ENCODE data around the gene EIF2S1.
"Not testable (repeated sequence)": the region's sequence is repeated elsewhere in the genome, so short reads cannot be mapped to it uniquely, and the experiment has no call there.

The EIF2S1 gene

DNA sequence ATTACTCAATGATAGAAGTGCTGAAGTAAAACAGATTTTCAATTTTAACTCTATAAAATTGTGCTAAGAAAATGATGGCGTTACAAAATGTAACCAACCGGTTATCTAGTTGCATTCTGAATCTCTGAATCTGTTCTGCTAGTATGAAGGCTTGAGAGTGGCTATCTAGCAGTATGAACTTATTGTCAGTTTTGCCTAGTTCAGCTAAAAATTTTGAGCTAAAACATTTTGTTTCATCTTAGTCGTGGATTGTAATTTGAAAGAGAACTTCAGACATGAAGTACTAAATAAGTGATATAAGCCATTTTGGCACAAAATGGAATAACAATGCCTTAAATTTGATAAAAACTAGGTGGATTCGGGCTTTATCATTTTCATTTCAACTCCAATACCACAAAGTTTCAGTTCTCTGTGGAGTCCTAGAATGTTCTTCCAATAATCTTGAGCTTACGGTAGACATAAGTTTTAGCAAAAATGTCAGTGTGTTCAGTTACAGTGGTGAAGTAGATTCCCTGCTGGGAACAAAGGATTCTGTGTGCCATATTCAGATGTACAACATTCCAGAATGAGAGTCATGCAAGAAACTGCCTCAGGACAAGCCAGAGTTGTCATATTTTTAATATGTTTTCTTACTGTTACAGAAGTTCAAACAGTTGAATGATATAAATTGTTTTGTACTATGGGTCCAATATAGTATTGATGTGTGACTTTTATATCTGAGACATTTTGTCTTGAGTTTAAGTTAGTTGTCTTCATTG, 28.6 kb upstream of the EIF2S1 start:
- H3K4me3 Mint-ChIP-seq = no peak overlapping the region
- peaks cover 8% of the 10 kb centered on the region for H3K9me3 Mint-ChIP-seq
- TF ChIP-seq, protein P1, sequence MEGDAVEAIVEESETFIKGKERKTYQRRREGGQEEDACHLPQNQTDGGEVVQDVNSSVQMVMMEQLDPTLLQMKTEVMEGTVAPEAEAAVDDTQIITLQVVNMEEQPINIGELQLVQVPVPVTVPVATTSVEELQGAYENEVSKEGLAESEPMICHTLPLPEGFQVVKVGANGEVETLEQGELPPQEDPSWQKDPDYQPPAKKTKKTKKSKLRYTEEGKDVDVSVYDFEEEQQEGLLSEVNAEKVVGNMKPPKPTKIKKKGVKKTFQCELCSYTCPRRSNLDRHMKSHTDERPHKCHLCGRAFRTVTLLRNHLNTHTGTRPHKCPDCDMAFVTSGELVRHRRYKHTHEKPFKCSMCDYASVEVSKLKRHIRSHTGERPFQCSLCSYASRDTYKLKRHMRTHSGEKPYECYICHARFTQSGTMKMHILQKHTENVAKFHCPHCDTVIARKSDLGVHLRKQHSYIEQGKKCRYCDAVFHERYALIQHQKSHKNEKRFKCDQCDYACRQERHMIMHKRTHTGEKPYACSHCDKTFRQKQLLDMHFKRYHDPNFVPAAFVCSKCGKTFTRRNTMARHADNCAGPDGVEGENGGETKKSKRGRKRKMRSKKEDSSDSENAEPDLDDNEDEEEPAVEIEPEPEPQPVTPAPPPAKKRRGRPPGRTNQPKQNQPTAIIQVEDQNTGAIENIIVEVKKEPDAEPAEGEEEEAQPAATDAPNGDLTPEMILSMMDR (IDR thresholded peaks at IDR 0.05; ENCODE audit: unreplicated experiment in 3 of 3) = no peak
- H3K27me3 Mint-ChIP-seq (ENCODE audit: low read depth) = no peaks in the 10 kb centered on the region
- peaks cover 83% of the 10 kb centered on the region for H3K36me3 Mint-ChIP-seq (ENCODE audit: low read depth)
- no peak overlapping the region for H3K27ac Mint-ChIP-seq
- no peaks in the 10 kb centered on the region for H3K4me1 Mint-ChIP-seq

DNA sequence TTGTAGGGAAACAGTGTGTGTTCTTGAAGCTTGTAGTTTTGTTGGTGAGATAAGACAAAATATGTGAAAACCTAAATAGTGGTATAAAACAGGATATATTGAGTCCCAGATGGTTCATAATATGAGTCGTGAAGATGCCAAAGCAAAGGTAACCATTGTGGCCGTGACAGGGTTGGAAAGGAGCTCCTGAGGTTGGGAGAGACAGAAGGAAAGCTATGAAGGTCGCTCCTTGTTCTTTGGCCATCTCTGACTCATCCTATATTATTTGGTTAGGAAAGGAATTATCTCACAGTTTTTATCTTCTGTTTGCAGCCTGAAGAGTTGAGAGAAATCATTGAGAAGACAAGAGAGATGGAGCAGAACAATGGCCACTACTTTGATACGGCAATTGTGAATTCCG, 27.7 kb upstream of the EIF2S1 start:
- H3K27me3 Mint-ChIP-seq (ENCODE audit: low read depth) = no peaks in the 10 kb centered on the region
- TF ChIP-seq, protein P1 (IDR thresholded peaks at IDR 0.05; ENCODE audit: unreplicated experiment in 3 of 3) = no peak
- peaks cover 5% of the 10 kb centered on the region for H3K9me3 Mint-ChIP-seq
- peaks cover 76% of the 10 kb centered on the region for H3K36me3 Mint-ChIP-seq (ENCODE audit: low read depth)
- no peak overlapping the region for H3K4me3 Mint-ChIP-seq
- no peaks in the 10 kb centered on the region for H3K4me1 Mint-ChIP-seq
- H3K27ac Mint-ChIP-seq = no peak overlapping the region

DNA sequence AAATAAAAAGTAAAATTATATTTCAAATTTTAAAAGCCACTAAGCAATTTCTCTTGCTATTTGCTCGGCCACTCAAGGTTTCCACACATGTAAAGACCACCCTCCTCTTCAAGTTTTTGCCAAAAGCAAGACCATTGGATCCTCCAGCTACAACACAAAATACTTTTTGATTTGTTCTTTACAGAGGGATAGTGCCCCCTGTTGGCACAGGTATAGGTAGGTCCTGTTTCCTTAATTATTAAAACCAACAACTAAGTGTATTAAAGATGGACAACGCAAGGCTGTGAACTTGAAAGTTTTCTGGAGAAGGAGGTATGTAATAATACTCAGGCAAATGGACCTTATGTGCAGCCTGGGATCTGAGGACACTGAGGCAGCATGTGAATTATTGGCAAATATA, 24.3 kb upstream of the EIF2S1 start:
- Mint-ChIP-seq H3K27me3 (ENCODE audit: low read depth) (no peaks in the 10 kb centered on the region), H3K4me1 (no peaks in the 10 kb centered on the region), H3K4me3 (no peak overlapping the region), H3K36me3 (ENCODE audit: low read depth) (peaks cover 72% of the 10 kb centered on the region), H3K27ac (no peak overlapping the region), H3K9me3 (no peaks in the 10 kb centered on the region)
- TF ChIP-seq, protein P1 (IDR thresholded peaks at IDR 0.05; ENCODE audit: unreplicated experiment in 3 of 3) = peak; percentile 18 to 48 (median 31)

DNA sequence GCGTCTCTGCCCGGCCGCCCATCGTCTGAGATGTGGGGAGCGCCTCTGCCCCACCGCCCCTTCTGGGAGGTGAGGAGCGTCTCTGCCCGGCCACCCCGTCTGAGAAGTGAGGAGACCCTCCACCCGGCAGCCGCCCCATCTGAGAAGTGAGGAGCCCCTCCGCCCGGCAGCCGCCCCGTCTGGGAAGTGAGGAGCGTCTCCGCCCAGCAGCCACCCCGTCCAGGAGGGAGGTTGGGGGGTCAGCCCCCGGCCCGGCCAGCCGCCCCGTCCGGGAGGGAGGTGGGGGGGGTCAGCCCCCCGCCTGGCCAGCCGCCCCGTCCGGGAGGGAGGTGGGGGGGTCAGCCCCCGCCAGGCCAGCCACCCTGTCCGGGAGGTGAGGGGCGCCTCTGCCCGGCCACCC, 18.9 kb upstream of the EIF2S1 start:
- H3K9me3 Mint-ChIP-seq; H3K4me3 Mint-ChIP-seq; H3K4me1 Mint-ChIP-seq; H3K27ac Mint-ChIP-seq; H3K27me3 Mint-ChIP-seq (ENCODE audit: low read depth): not testable (repeated sequence)
- peaks cover 66% of the 10 kb centered on the region for H3K36me3 Mint-ChIP-seq (ENCODE audit: low read depth)

DNA sequence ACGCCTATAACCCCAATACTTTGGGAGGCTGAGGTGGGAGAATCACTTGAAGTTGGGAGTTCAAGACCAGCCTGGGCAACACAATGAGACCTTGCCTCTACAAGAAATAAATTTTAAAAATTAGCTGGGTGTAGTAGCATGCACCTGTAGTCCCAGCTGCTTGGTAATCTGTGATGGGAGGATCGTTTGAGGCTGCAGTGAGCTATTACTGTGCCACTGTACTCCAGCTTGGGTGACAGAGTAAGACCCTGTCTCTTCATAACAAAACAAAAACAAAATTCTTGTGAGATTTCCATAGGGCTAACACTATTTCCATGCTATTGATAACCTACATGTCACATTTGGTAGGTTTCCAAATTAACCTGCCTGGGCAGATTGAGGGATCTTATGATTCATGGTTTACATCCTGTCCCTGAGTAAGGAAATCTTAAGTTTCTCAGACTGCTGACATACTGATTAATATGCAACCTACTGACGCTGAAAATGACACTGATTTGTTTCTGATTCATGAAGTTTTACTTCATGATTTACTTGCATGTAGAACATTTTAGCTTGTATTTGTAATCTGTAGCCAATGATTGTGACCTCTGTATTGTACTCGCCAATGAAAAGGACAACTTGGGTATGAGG, 16.4 kb upstream of the EIF2S1 start:
- Mint-ChIP-seq H3K4me1 (no peaks in the 10 kb centered on the region), H3K4me3 (no peak overlapping the region), H3K36me3 (ENCODE audit: low read depth) (peaks cover 61% of the 10 kb centered on the region), H3K27ac (no peak overlapping the region), H3K27me3 (ENCODE audit: low read depth) (no peaks in the 10 kb centered on the region), H3K9me3 (no peaks in the 10 kb centered on the region)
- TF ChIP-seq, protein P1 (IDR thresholded peaks at IDR 0.05; ENCODE audit: unreplicated experiment in 3 of 3) = no peak

DNA sequence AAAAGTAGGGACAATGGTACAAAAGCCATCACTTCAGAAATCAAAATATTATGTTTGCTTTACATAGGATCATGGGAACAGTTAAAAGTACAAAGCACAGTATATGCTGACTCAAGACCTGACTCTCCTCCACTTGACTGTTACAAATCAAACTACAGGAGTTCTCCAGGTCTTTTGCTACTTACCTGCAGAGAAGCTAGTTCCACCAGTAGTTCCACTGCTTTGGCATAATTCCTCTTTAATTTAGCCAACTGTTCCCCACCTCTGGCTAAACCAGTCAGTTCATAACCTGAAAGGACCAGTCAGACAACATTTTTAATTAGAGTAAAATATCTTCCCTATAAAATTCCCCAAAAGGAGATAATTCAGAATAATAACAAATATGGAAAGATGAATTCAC, 14.5 kb upstream of the EIF2S1 start:
- Mint-ChIP-seq H3K36me3 (ENCODE audit: low read depth) (peaks cover 64% of the 10 kb centered on the region), H3K4me3 (no peak overlapping the region), H3K9me3 (no peaks in the 10 kb centered on the region), H3K4me1 (no peaks in the 10 kb centered on the region), H3K27ac (no peak overlapping the region), H3K27me3 (ENCODE audit: low read depth) (no peaks in the 10 kb centered on the region)
- TF ChIP-seq, protein P1 (IDR thresholded peaks at IDR 0.05; ENCODE audit: unreplicated experiment in 3 of 3) = no peak

Measured in nephron (organoid).